ENCODE results near the gene EIF4E.

DNA sequence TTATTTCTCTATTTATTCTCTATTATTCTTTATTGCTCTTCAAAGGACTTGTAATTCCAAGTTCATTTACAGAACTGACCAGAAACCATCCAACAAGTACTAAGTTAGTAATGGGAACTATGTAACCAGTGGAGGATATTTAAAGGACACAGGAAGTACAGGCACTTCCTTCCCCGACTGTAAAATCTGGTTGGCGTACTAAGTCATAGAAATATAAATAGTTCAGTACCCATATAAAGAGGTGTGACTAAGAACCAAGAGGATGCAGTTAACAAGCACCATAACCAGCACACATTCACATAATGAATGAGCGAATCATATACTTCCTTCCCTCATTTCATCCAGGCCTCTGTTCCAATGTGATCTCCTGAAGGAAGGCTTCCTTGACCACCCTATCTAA is 3.6 kb upstream of the EIF4E start:
- TF ChIP-seq POLR2AphosphoS5 (IDR thresholded peaks at IDR 0.05; ENCODE audit: low read depth, low read length) (no peak), POLR2A (IDR thresholded peaks at IDR 0.05; ENCODE audit: low read depth, low read length) (no peak)
